ENCODE results near the gene UBE4B. TPM values are rescaled to one million over a fixed set of nuclear protein-coding genes. Genes with fewer than 3 reads are reported as not detected.

The UBE4B gene
- polyA plus RNA-seq, 2 of the 4 experiments (the other 2 are of a cell fraction) = 13.5 to 15.1 TPM

GRCh38 chr1:10143961-10144485 is 111.3 kb downstream of the UBE4B start:
- DNase-seq (ENCODE audit: low read depth in 1 of 2, low spot score in 1 of 2) (no peak), ATAC-seq (no peak), FAIRE-seq (no peak)
- H3K4me2 ChIP-seq = no peak overlapping the region
- no peak overlapping the region for H3K4me3 ChIP-seq
- CTCF ChIA-PET = no interaction called here
- TF ChIP-seq TFCP2L1 (CRISPR knock-in tag; IDR thresholded peaks at IDR 0.05) (no peak), MAZ (IDR thresholded peaks at IDR 0.05; ENCODE audit: borderline replicate concordance, low read depth, low read length) (no peak), EHF (CRISPR knock-in tag; IDR thresholded peaks at IDR 0.05) (no peak), MAX (IDR thresholded peaks at IDR 0.05) (no peak), ESRRA (IDR thresholded peaks at IDR 0.05; ENCODE audit: borderline replicate concordance, low read length) (no peak), ZFP36 (IDR thresholded peaks at IDR 0.05; ENCODE audit: borderline replicate concordance, partially characterized antibody) (no peak), RARB (CRISPR knock-in tag; IDR thresholded peaks at IDR 0.05) (no peak), PHF8 (IDR thresholded peaks at IDR 0.05; ENCODE audit: borderline replicate concordance, low read depth) (no peak), KDM5A (IDR thresholded peaks at IDR 0.05) (no peak), HDAC2 (IDR thresholded peaks at IDR 0.05) (no peak), HEYL (CRISPR knock-in tag; IDR thresholded peaks at IDR 0.05) (no peak), SREBF2 (IDR thresholded peaks at IDR 0.05) (no peak)
- TF ChIP-seq, protein P1, sequence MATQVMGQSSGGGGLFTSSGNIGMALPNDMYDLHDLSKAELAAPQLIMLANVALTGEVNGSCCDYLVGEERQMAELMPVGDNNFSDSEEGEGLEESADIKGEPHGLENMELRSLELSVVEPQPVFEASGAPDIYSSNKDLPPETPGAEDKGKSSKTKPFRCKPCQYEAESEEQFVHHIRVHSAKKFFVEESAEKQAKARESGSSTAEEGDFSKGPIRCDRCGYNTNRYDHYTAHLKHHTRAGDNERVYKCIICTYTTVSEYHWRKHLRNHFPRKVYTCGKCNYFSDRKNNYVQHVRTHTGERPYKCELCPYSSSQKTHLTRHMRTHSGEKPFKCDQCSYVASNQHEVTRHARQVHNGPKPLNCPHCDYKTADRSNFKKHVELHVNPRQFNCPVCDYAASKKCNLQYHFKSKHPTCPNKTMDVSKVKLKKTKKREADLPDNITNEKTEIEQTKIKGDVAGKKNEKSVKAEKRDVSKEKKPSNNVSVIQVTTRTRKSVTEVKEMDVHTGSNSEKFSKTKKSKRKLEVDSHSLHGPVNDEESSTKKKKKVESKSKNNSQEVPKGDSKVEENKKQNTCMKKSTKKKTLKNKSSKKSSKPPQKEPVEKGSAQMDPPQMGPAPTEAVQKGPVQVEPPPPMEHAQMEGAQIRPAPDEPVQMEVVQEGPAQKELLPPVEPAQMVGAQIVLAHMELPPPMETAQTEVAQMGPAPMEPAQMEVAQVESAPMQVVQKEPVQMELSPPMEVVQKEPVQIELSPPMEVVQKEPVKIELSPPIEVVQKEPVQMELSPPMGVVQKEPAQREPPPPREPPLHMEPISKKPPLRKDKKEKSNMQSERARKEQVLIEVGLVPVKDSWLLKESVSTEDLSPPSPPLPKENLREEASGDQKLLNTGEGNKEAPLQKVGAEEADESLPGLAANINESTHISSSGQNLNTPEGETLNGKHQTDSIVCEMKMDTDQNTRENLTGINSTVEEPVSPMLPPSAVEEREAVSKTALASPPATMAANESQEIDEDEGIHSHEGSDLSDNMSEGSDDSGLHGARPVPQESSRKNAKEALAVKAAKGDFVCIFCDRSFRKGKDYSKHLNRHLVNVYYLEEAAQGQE (IDR thresholded peaks at IDR 0.05) = no peak
- TF ChIP-seq, protein P2, sequence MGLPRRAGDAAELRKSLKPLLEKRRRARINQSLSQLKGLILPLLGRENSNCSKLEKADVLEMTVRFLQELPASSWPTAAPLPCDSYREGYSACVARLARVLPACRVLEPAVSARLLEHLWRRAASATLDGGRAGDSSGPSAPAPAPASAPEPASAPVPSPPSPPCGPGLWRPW (IDR thresholded peaks at IDR 0.05) = no peak
- TF ChIP-seq, protein P3, sequence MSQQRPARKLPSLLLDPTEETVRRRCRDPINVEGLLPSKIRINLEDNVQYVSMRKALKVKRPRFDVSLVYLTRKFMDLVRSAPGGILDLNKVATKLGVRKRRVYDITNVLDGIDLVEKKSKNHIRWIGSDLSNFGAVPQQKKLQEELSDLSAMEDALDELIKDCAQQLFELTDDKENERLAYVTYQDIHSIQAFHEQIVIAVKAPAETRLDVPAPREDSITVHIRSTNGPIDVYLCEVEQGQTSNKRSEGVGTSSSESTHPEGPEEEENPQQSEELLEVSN (IDR thresholded peaks at IDR 0.05; ENCODE audit: borderline replicate concordance, low read depth) = no peak
- H3K27ac ChIP-seq = no peak overlapping the region
- H3K4me1 ChIP-seq = no peaks in the 10 kb centered on the region
- H3K9me3 ChIP-seq = no peaks in the 10 kb centered on the region
- POLR2A ChIA-PET = no interaction called here
- WGBS (ENCODE audit: missing lambda C conversion rate) = 92% methylated on average over 7 of the region's 7 CpGs

DNA sequence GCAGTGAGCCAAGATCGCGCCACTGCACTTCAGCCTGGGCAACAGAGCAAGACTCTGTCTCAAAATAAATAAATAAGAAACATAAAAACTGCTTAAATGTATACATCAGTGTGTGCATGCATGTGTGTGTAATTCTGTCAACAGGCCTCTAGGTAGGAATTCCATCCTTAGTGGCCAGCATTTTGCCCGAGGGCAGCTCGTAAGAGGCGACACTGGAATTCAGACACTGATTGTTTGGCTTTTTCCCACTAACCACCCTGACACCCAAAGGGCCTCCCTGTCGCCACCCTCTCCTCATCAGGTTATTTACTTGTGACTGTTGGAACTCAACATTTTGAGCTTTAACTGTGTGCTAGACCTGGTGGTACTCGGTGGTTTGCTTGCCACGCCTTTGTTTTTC is 113.6 kb downstream of the UBE4B start:
- DNase-seq (ENCODE audit: low read depth in 1 of 2, low spot score in 1 of 2) = no peak
- WGBS (ENCODE audit: missing lambda C conversion rate) = 86% methylated on average over 8 of the region's 8 CpGs
- no peak overlapping the region for H3K4me2 ChIP-seq
- no peak overlapping the region for H3K27ac ChIP-seq
- no peak for FAIRE-seq
- H3K4me1 ChIP-seq = no peaks in the 10 kb centered on the region
- H3K4me3 ChIP-seq = no peak overlapping the region
- no peaks in the 10 kb centered on the region for H3K9me3 ChIP-seq
- ATAC-seq = no peak
- TF ChIP-seq TFCP2L1 (CRISPR knock-in tag; IDR thresholded peaks at IDR 0.05) (no peak), ESRRA (IDR thresholded peaks at IDR 0.05; ENCODE audit: borderline replicate concordance, low read length) (no peak), EHF (CRISPR knock-in tag; IDR thresholded peaks at IDR 0.05) (no peak), CEBPB (IDR thresholded peaks at IDR 0.05) (no peak), HEYL (CRISPR knock-in tag; IDR thresholded peaks at IDR 0.05) (no peak), MAX (IDR thresholded peaks at IDR 0.05) (no peak), EHMT2 (IDR thresholded peaks at IDR 0.05; ENCODE audit: low read depth) (no peak)
- TF ChIP-seq, protein P4, sequence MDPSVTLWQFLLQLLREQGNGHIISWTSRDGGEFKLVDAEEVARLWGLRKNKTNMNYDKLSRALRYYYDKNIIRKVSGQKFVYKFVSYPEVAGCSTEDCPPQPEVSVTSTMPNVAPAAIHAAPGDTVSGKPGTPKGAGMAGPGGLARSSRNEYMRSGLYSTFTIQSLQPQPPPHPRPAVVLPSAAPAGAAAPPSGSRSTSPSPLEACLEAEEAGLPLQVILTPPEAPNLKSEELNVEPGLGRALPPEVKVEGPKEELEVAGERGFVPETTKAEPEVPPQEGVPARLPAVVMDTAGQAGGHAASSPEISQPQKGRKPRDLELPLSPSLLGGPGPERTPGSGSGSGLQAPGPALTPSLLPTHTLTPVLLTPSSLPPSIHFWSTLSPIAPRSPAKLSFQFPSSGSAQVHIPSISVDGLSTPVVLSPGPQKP (IDR thresholded peaks at IDR 0.05; ENCODE audit: low read depth, low read length) = no peak
- ChIA-PET POLR2A (no interaction called here), CTCF (interaction anchor here (0.7 kb wide), 1 partner anchor 19 kb away, joined by 3 read pairs; no protein-coding TSS in a partner anchor)
